Gastrocnemius medialis (tissue), 4 donors: ENCODE results near the gene ZFYVE21.

Experiments
- CTCF ChIP-seq, 5 experiments: fragments of 450-650 bp in 3 of 5; fragments of 200-600 bp in 2 of 5; sonication (generic) in 2 of 5; IDR thresholded peaks in 4 of 5; conservative IDR thresholded peaks in 1 of 5; 1 replicate in 4 of 5; 2 replicates in 1 of 5; pipeline ENCODE4 v1.5.1; 2016 to 2019; ENCODE audit warnings: antibody characterized with exemption in 5 of 5, mild to moderate bottlenecking in 3 of 5, moderate library complexity in 3 of 5
- POLR2A ChIP-seq, 2 donors: fragments of 450-650 bp; IDR thresholded peaks; one replicate each; pipeline ENCODE4 v1.6.1; 2017; ENCODE audit warnings: antibody characterized with exemption in 2 of 2, mild to moderate bottlenecking in 2 of 2, moderate library complexity in 2 of 2

- TF ChIP-seq CTCF (IDR thresholded peaks at IDR 0.05 in 4 of 5, conservative IDR thresholded peaks at IDR 0.05 in 1 of 5) (no peak), POLR2A (IDR thresholded peaks at IDR 0.05) (no peak)
Observed at GRCh38 chr14:103737432-103738045, 21.9 kb downstream of the ZFYVE21 start.
